A673 (cell line): Measurements from ENCODE around the gene BRMS1L.

Experiments
- CTCF ChIP-seq: fragments of 300-800, 200-600 bp; sonication (generic); conservative IDR thresholded peaks from 2 replicates; pipeline ENCODE4 v1.5.1; 2017; ENCODE audit warnings: low read depth, mild to moderate bottlenecking, antibody characterized with exemption, low read length, moderate library complexity, mixed read lengths
- EZH2 ChIP-seq: fragments of 200-600 bp; sonication (generic); IDR thresholded peaks from 2 replicates; pipeline ENCODE4 v1.6.1; 2017; ENCODE audit warnings: borderline replicate concordance, low read depth, mild to moderate bottlenecking, mixed read lengths, antibody characterized with exemption, low read length; ENCODE audit not compliant: poor library complexity, severe bottlenecking

DNA sequence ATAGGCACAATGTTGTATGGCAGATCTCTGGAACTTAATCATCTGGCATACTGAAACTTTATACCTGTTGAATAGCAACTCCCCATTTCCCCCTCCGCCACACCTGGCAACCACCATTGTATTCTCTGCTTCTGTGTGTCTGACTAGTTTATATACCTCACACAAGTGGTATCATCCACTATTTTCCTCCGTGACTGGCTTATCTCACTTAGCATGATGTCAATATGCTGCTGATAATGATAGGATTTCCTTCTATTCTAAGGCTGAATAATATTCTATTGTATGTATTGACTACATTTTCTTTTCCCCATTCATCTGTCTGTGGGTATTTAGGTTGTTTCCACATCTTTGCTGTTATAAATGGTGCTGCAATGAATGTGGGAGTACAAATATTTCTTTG is 21.5 kb downstream of the BRMS1L start:
- no peak for TF ChIP-seq CTCF
- no peak for TF ChIP-seq EZH2
